HepG2 (cell line): ENCODE results near the gene ATOH7.

ENCODE experiments used
- EZH2 ChIP-seq: conservative IDR thresholded peaks from 2 replicates; pipeline ENCODE4 v1.6.1; 2012; ENCODE audit warnings: mild to moderate bottlenecking, low read depth, low read length, moderate library complexity
- KLF16 ChIP-seq, 2 experiments: sonication (generic) in 1 of 2; formaldehyde crosslinking in 1 of 2; IDR thresholded peaks; 2 replicates each; pipeline versions ENCODE4 v1.6.1 to v1.8.0; 2016 to 2023; ENCODE audit warnings: missing genetic modification reagents in 2 of 2, missing compliant biosample characterization in 1 of 2
- RAD21 ChIP-seq: fragments of 450-650 bp; formaldehyde crosslinking; IDR thresholded peaks from 2 replicates; pipeline ENCODE4 v1.5.0; 2020; ENCODE audit warnings: mild to moderate bottlenecking
- ZNF136 ChIP-seq: sonication (generic); formaldehyde crosslinking; IDR thresholded peaks from 2 replicates; pipeline ENCODE4 v1.8.1; 2022; ENCODE audit warnings: low read depth, mild to moderate bottlenecking, moderate library complexity, missing genetic modification reagents
- ZNF329 ChIP-seq: sonication (generic); formaldehyde crosslinking; IDR thresholded peaks from 2 replicates; pipeline ENCODE4 v1.9.0; 2021; ENCODE audit warnings: low read depth, mild to moderate bottlenecking, missing genetic modification reagents

GRCh38 chr10:68253346-68253745, 21.4 kb upstream of the ATOH7 start:
- TF ChIP-seq ZNF329 (CRISPR knock-in tag) (no peak), EZH2 (no peak), RAD21 (CRISPR knock-in tag) (no peak), ZNF136 (CRISPR knock-in tag) (no peak), KLF16 (CRISPR knock-in tag; IDR thresholded peaks at IDR 0.05) (no peak)
